ENCODE data around the gene RPN1.
"Not testable (repeated sequence)": the region's sequence is repeated elsewhere in the genome, so short reads cannot be mapped to it uniquely, and the experiment has no call there.

RPN1 gene

DNA sequence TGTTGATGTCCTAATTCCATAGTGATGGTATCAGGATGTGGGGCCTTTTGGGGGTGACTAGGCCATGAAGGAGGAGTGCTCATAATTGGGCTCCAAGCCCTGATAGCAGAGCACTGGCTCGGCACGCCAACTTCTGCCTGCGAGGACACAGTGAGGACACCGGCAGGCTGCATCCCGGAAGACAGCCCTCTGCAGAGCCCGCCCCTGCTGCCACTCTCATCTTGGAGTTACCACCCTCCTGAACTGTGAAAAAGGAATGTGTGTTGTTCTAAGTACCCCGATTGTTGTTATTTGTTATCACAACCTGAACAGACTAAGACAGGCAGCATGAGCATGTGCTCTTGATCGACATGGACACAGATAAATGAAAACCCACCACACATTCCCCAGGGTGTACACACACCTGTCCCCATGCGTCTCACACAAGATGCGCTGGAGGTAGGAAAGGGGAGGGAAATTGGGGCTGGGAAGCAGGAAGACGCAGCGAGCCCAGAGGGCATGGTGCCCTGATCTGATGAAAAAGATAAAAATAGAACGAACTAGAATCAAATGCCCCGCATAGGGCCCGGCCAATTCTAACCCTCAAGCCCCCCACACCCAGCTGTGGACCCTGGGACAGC lies 40.1 kb downstream of the RPN1 start:
- no peak for DNase-seq (ENCODE audit: low read depth, low spot score)

GRCh38 chr3:128609294-128609693 lies 41.3 kb downstream of the RPN1 start:
- no peak for DNase-seq (ENCODE audit: low read depth, low spot score)

DNA sequence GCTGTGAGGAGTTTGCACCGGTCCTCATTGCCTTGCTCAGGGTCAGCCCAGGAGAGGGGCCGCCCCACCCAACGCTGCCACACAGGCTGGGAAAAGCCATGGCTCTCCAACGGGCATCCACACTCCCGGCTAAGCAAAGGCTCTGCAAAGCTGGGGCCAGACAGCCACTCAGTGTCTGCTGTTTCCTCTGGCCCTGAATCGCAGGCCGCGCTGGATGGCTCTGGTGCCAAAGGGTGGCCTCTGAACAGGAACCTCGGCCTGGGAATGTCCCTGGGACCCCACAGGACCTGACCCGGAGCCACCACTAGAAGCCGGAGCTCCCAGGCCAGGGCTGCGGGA lies 42.9 kb downstream of the RPN1 start:
- DNase-seq (ENCODE audit: low read depth, low spot score), result no peak

DNA sequence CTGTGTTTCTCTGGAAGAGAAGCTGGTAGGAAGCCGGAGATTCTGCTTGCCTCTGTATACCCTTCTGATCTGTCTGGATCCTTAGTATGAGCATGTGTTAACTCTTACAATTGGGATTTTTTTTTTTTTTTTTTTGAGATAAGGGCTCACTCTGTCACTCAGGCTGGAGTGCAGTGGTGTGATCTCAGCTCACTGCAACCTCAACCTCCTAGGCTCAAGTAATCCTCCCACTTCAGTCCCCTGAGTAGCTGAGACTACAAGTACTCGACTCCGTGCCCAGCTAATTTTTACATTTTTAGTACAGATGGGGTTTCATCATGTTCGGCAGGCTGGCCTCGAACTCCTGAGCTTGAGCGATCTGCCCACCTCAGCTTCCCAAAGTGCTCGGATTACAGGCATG lies 44.5 kb downstream of the RPN1 start:
- DNase-seq (ENCODE audit: low read depth, low spot score), result no peak

GRCh38 chr3:128605091-128606046 lies 45.2 kb downstream of the RPN1 start:
- no peak for DNase-seq (ENCODE audit: low read depth, low spot score)

- DNase-seq (ENCODE audit: low read depth, low spot score), result no peak
Measured at GRCh38 chr3:128603811-128604775, 46.5 kb downstream of the RPN1 start.

DNA sequence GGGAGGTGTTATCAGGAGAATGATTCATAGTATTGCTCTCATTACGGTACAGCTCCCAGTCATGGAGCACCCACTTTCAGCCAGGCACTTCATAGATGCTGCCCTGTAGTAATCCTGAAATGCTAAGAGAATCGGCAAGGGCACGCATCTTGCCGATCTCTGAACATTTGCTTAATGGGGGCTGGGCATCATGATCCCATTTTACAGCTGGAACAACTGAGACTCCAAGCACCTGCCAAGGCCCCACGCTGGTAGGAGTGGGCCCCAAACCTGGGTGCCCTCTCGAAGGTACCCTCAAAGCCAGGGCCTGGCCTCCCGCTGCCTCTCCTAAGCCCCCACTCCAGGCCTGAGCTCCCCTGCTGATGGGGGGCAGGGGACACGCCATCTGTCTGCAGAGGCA lies 47.3 kb downstream of the RPN1 start:
- no peak for DNase-seq (ENCODE audit: low read depth, low spot score)

GRCh38 chr3:128598884-128599664 lies 51.5 kb downstream of the RPN1 start:
- DNase-seq (ENCODE audit: low read depth, low spot score), result no peak

GRCh38 chr3:128597900-128598299 lies 52.7 kb downstream of the RPN1 start:
- no peak for DNase-seq (ENCODE audit: low read depth, low spot score)

DNA sequence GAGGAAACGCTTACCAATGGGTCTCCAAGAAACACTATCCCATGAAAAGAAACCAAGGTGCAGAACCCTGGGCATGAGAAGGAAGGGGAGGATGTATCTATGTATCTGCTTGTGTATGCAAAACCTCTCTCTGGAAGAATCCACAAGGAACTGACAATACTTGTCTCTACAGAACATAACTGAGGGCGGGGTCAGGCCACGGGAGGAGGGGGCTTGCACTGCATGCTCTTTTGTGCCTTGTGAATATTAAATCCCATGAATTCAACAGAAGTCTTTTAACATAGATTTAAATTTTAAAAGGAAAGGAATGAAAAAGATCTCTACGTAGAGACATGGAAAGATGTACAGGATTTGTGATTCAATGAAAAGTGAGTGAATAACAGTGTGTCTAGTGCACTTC lies 57.8 kb downstream of the RPN1 start:
- DNase-seq (ENCODE audit: low read depth, low spot score), result no peak

GRCh38 chr3:128591738-128592426 lies 58.7 kb downstream of the RPN1 start:
- DNase-seq (ENCODE audit: low read depth, low spot score), result no peak

DNA sequence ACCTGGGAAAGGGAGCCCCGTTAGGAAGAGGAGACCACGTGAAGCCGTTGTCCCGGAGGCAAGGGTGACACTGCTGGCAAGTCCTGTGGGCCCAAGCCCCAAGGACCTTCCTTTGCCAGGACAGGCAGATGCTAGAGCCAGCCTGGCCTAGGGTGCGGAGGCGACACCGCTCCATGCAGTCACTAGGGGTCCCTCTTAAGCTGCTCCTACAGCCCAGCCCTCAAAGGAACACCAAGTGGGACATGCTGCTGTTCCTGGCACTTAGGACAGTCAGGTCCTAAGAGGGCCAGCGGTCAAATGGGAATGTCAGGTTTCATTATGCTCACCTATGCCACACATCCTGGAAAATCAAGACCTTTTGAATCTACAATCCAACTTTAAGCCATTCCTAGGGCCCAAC lies 59.7 kb downstream of the RPN1 start:
- DNase-seq (ENCODE audit: low read depth, low spot score), result no peak

DNA sequence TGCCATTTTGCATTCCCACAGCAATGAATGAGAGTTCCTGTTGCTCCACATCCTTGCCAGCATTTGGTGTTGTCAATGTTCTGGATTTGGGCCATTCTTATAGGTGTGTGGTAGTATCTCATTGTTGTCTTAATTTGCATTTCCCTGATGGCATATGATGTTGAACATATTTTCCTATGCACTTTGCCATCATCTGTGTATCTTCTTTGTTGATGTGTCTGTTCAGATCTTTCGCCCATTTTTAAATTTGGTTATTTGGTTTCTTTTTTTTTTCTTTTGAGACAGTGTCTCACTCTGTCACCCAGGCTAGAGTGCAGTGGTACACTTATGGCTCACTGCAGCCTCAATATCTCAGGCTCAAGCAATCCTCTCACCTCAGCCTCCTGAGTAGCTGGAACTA lies 60.6 kb downstream of the RPN1 start:
- DNase-seq (ENCODE audit: low read depth, low spot score), result not testable (repeated sequence)

- DNase-seq (ENCODE audit: low read depth, low spot score), result no peak
Measured at GRCh38 chr3:128588147-128588546, 62.5 kb downstream of the RPN1 start.

- no peak for DNase-seq (ENCODE audit: low read depth, low spot score)
Measured at GRCh38 chr3:128587391-128587790, 63.2 kb downstream of the RPN1 start.

DNA sequence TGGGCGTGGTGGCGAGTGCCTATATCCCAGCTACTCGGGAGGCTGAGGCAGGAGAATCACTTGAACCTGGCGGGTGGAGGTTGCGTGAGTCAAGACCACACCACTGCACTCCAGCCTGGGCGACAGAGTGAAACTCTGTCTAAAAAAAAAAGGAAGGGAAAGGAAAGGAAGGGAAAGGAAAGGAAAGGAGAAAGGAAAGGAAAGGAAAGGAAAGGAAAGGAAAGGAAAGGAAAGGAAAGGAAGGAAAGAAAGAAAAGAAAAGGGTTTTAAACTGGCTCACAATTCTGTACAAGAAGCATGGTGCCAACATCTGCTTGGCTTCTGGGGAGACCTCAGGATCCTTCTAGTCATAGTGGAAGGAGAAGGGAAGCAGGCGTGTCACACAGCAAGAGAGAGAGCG lies 63.7 kb downstream of the RPN1 start:
- DNase-seq (ENCODE audit: low read depth, low spot score), result not testable (repeated sequence)

- not testable (repeated sequence) for DNase-seq (ENCODE audit: low read depth, low spot score)
Measured at GRCh38 chr3:128586391-128586790, 64.2 kb downstream of the RPN1 start.

- DNase-seq (ENCODE audit: low read depth, low spot score), result no peak
Measured at GRCh38 chr3:128585974-128586373, 64.6 kb downstream of the RPN1 start.

DNA sequence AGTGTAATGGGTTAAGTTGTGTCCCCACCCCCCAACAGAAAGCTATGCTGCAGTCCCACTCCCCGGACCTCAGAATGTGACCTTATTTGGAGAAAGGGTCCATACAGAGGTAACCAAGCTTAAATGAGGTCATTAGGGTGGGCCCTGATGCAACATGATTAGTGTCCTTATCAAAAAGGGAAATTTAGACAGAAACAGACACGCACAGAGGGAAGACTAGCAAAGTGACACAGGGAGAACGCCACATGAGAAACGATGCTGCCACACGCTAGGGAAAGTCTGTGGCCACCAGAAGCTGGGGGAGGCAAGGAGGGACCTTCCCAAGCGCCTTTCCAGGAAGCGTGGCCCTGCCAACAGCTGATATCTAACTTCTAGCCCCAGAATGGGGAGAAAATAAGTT lies 65.4 kb downstream of the RPN1 start:
- no peak for DNase-seq (ENCODE audit: low read depth, low spot score)

DNA sequence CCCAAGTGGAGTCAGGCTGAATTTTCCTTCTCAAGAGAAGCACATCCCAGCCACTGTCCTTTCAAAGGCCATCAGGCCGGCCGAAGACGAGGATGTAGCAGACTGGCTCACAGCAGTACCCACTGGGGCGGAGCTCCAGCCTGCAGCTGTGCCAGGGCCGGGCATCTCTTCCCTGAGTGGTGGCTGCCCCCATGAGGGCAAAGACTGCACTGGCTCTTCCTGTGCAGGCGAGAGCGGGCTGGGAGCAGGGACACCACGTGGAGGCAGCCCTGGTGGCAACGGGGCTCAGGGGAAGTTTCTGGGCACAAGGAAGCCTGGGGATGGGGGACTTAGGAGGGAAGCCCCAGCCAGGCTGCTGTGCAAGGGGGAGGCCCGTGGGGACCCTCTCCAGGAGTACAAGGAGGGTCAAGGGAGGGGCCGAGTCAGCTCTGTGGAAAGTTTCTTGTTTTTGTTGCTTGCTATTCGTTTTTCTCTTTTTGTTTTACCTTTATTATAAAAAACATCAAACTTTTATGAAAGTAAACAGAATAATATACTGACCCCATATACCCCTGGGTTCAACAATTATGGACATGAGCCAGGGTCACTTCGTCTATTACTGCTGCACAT lies 66.1 kb downstream of the RPN1 start:
- DNase-seq (ENCODE audit: low read depth, low spot score), result no peak

All from activated naive CD8-positive, alpha-beta T cell treated with anti-CD3 and anti-CD28 coated beads, Interleukin-2, amount 50 U/mL, for 16 hours (primary cell).